Hindlimb muscle (tissue), 1 donor: ENCODE results near the gene SH3PXD2A. TPM values are rescaled to one million over a fixed set of nuclear protein-coding genes. Genes with fewer than 3 reads are reported as not detected.

ENCODE experiments used
- DNase-seq: peaks from one replicate; pipeline ENCODE4 v3.0.0-alpha.2; 2013
- polyA plus RNA-seq: library from polyadenylated mRNA; unstranded; fragments of 120-200 nt; gene quantifications from one replicate; pipeline ENCODE4 v1.2.1, GENCODE V29; 2013; ENCODE audit not compliant: insufficient read length

The SH3PXD2A gene
- polyA plus RNA-seq, 1 donor: 81.1 TPM

- no peak for DNase-seq
Measured at GRCh38 chr10:103874730-103875129, 19.4 kb upstream of the SH3PXD2A start.

- DNase-seq: no peak
Measured at GRCh38 chr10:103872137-103872931, 17.0 kb upstream of the SH3PXD2A start.

GRCh38 chr10:103871006-103871405 lies 15.6 kb upstream of the SH3PXD2A start:
- no peak for DNase-seq

GRCh38 chr10:103870516-103870915 lies 15.1 kb upstream of the SH3PXD2A start:
- no peak for DNase-seq

GRCh38 chr10:103869336-103869735 lies 14.0 kb upstream of the SH3PXD2A start:
- no peak for DNase-seq

- no peak for DNase-seq
Measured at GRCh38 chr10:103868200-103868599, 12.8 kb upstream of the SH3PXD2A start.

- no peak for DNase-seq
Measured at GRCh38 chr10:103861505-103861904, 6.1 kb upstream of the SH3PXD2A start.

GRCh38 chr10:103859161-103860086 lies 4.0 kb upstream of the SH3PXD2A start:
- DNase-seq: peak; percentile 76

- no peak for DNase-seq
Measured at GRCh38 chr10:103858360-103858759, 3.0 kb upstream of the SH3PXD2A start.

GRCh38 chr10:103856797-103857170 lies 1.4 kb upstream of the SH3PXD2A start:
- DNase-seq: no peak

GRCh38 chr10:103855852-103856796 lies 748 bp upstream of the SH3PXD2A start:
- no peak for DNase-seq

GRCh38 chr10:103854686-103855391 lies 537 bp downstream of the SH3PXD2A start:
- no peak for DNase-seq

GRCh38 chr10:103854265-103854685 lies 1.1 kb downstream of the SH3PXD2A start:
- DNase-seq: no peak

GRCh38 chr10:103853428-103854264 lies 1.7 kb downstream of the SH3PXD2A start:
- no peak for DNase-seq

- no peak for DNase-seq
Measured at GRCh38 chr10:103852856-103853255, 2.5 kb downstream of the SH3PXD2A start.

GRCh38 chr10:103852189-103852711 lies 3.1 kb downstream of the SH3PXD2A start:
- no peak for DNase-seq

- no peak for DNase-seq
Measured at GRCh38 chr10:103851261-103851660, 4.1 kb downstream of the SH3PXD2A start.

GRCh38 chr10:103850572-103850895 lies 4.8 kb downstream of the SH3PXD2A start:
- no peak for DNase-seq

GRCh38 chr10:103849880-103850571 lies 5.3 kb downstream of the SH3PXD2A start:
- no peak for DNase-seq
